ENCODE measurements around the gene HSPA1A. TPM values are rescaled to one million over a fixed set of nuclear protein-coding genes. Genes with fewer than 3 reads are reported as not detected.

HSPA1A gene
- total and polyA plus RNA-seq, 9 of the 15 experiments (the other 6 are each of a cell fraction or from before 2014, with no cell fraction given), result 2.2 to 273 (median 107) TPM

DNA sequence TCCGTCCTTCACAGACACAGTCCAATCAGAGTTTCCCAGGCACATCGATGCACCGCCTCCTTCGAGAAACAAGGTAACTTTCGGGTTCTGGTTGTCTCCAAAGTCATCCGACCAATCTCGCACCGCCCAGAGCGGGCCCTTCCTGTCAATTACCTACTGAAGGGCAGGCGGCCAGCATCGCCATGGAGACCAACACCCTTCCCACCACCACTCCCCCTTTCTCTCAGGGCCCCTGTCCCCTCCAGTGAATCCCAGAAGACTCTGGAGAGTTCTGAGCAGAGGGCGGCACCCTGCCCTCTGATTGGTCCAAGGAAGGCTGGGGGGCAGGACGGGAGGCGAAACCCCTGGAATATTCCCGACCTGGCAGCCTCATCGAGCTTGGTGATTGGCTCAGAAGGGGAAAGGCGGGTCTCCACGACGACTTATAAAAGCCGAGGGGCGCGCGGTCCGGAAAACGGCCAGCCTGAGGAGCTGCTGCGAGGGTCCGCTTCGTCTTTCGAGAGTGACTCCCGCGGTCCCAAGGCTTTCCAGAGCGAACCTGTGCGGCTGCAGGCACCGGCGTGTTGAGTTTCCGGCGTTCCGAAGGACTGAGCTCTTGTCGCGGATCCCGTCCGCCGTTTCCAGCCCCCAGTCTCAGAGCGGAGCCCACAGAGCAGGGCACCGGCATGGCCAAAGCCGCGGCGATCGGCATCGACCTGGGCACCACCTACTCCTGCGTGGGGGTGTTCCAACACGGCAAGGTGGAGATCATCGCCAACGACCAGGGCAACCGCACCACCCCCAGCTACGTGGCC lies 12.1 kb downstream of the HSPA1A start, which contains the start of gene HSPA1B (continued):
- TF ChIP-seq SLC30A9 (CRISPR knock-in tag; IDR thresholded peaks at IDR 0.05), result no peak
- no peak for TF ChIP-seq SIN3B (IDR thresholded peaks at IDR 0.05; ENCODE audit: low read depth)
- TF ChIP-seq, protein P1, sequence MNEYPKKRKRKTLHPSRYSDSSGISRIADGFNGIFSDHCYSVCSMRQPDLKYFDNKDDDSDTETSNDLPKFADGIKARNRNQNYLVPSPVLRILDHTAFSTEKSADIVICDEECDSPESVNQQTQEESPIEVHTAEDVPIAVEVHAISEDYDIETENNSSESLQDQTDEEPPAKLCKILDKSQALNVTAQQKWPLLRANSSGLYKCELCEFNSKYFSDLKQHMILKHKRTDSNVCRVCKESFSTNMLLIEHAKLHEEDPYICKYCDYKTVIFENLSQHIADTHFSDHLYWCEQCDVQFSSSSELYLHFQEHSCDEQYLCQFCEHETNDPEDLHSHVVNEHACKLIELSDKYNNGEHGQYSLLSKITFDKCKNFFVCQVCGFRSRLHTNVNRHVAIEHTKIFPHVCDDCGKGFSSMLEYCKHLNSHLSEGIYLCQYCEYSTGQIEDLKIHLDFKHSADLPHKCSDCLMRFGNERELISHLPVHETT (CRISPR knock-in tag; conservative IDR thresholded peaks at IDR 0.05 in 1 of 2, IDR thresholded peaks at IDR 0.05 in 1 of 2), result no peak
- no peak for TF ChIP-seq RBM15 (IDR thresholded peaks at IDR 0.05; ENCODE audit: insufficient read depth, low read length)
- TF ChIP-seq POLR2B (IDR thresholded peaks at IDR 0.05; ENCODE audit: low read depth, partially characterized antibody), result peak; percentile 100
- TF ChIP-seq, protein P2, sequence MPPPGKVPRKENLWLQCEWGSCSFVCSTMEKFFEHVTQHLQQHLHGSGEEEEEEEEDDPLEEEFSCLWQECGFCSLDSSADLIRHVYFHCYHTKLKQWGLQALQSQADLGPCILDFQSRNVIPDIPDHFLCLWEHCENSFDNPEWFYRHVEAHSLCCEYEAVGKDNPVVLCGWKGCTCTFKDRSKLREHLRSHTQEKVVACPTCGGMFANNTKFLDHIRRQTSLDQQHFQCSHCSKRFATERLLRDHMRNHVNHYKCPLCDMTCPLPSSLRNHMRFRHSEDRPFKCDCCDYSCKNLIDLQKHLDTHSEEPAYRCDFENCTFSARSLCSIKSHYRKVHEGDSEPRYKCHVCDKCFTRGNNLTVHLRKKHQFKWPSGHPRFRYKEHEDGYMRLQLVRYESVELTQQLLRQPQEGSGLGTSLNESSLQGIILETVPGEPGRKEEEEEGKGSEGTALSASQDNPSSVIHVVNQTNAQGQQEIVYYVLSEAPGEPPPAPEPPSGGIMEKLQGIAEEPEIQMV (tag; conservative IDR thresholded peaks at IDR 0.05; ENCODE audit: low read depth), result no peak
- TF ChIP-seq, protein P3, sequence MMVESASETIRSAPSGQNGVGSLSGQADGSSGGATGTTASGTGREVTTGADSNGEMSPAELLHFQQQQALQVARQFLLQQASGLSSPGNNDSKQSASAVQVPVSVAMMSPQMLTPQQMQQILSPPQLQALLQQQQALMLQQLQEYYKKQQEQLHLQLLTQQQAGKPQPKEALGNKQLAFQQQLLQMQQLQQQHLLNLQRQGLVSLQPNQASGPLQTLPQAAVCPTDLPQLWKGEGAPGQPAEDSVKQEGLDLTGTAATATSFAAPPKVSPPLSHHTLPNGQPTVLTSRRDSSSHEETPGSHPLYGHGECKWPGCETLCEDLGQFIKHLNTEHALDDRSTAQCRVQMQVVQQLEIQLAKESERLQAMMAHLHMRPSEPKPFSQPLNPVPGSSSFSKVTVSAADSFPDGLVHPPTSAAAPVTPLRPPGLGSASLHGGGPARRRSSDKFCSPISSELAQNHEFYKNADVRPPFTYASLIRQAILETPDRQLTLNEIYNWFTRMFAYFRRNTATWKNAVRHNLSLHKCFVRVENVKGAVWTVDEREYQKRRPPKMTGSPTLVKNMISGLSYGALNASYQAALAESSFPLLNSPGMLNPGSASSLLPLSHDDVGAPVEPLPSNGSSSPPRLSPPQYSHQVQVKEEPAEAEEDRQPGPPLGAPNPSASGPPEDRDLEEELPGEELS (CRISPR knock-in tag; IDR thresholded peaks at IDR 0.05; ENCODE audit: borderline replicate concordance), result no peak
- TF ChIP-seq JUNB (CRISPR knock-in tag; conservative IDR thresholded peaks at IDR 0.05), result 0 out of 2 replicates have a peak, but pooled peaks have one; percentile 46
- TF ChIP-seq PHF8 (IDR thresholded peaks at IDR 0.05; ENCODE audit: borderline replicate concordance, low read length), result peak; percentile 60
- TF ChIP-seq TGIF2 (CRISPR knock-in tag; IDR thresholded peaks at IDR 0.05), result peak; percentile 90; the same call in 1 of the 2 replicates
- TF ChIP-seq KLF13 (tag; IDR thresholded peaks at IDR 0.05; ENCODE audit: borderline replicate concordance, low read depth), result no peak; the same call in 1 of the 2 replicates
- peak; percentile 59 for TF ChIP-seq RBM39 (optimal IDR thresholded peaks at IDR 0.05; ENCODE audit: low read depth, low read length)
- no peak for TF ChIP-seq TCF3 (CRISPR knock-in tag; IDR thresholded peaks at IDR 0.05)
- TF ChIP-seq XRCC4 (IDR thresholded peaks at IDR 0.05; ENCODE audit: extremely low read depth, insufficient read depth, insufficient read length), result no peak
- TF ChIP-seq ELF1 (tag; IDR thresholded peaks at IDR 0.05), result no peak
- TF ChIP-seq PHB (CRISPR knock-in tag; IDR thresholded peaks at IDR 0.05), result peak; percentile 97
- TF ChIP-seq ZNF707 (CRISPR knock-in tag; conservative IDR thresholded peaks at IDR 0.05), result no peak
- TF ChIP-seq E2F3 (CRISPR knock-in tag; IDR thresholded peaks at IDR 0.05), result peak; percentile 88
- no peak for TF ChIP-seq TOE1 (IDR thresholded peaks at IDR 0.05; ENCODE audit: borderline replicate concordance)
- TF ChIP-seq TOE1 (CRISPR knock-in tag; IDR thresholded peaks at IDR 0.05; ENCODE audit: borderline replicate concordance, low read depth), result 0 out of 2 replicates have a peak, but pooled peaks have one; percentile 87
- TF ChIP-seq SPI1 (IDR thresholded peaks at IDR 0.05; ENCODE audit: borderline replicate concordance, low read depth, low read length), result peak; percentile 15; the same call in 1 of the 2 replicates
- no peak for TF ChIP-seq SAFB (IDR thresholded peaks at IDR 0.05; ENCODE audit: borderline replicate concordance, low read depth, low read length)
- TF ChIP-seq HSF4 (CRISPR knock-in tag; IDR thresholded peaks at IDR 0.05; ENCODE audit: borderline replicate concordance), result no peak
